Measurements from ENCODE around the gene ZEB1.
"Not testable (repeated sequence)": the region's sequence is repeated elsewhere in the genome, so short reads cannot be mapped to it uniquely, and the experiment has no call there.

The ZEB1 gene

DNA sequence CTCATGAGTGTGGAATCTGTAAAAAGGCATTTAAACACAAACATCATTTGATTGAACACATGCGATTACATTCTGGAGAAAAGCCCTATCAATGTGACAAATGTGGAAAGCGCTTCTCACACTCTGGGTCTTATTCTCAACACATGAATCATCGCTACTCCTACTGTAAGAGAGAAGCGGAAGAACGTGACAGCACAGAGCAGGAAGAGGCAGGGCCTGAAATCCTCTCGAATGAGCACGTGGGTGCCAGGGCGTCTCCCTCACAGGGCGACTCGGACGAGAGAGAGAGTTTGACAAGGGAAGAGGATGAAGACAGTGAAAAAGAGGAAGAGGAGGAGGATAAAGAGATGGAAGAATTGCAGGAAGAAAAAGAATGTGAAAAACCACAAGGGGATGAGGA lies 207.7 kb downstream of the ZEB1 start:
- TF ChIP-seq, protein P1, sequence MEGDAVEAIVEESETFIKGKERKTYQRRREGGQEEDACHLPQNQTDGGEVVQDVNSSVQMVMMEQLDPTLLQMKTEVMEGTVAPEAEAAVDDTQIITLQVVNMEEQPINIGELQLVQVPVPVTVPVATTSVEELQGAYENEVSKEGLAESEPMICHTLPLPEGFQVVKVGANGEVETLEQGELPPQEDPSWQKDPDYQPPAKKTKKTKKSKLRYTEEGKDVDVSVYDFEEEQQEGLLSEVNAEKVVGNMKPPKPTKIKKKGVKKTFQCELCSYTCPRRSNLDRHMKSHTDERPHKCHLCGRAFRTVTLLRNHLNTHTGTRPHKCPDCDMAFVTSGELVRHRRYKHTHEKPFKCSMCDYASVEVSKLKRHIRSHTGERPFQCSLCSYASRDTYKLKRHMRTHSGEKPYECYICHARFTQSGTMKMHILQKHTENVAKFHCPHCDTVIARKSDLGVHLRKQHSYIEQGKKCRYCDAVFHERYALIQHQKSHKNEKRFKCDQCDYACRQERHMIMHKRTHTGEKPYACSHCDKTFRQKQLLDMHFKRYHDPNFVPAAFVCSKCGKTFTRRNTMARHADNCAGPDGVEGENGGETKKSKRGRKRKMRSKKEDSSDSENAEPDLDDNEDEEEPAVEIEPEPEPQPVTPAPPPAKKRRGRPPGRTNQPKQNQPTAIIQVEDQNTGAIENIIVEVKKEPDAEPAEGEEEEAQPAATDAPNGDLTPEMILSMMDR (IDR thresholded peaks at IDR 0.05; ENCODE audit: low read depth, low read length), result no peak
- Histone ChIP-seq H3K9me3 (ENCODE audit: severe bottlenecking) (no peaks in the 10 kb centered on the region), H3K36me3 (peaks cover 6% of the 10 kb centered on the region; the same call in 1 of the 2 replicates), H3K27ac (no peak overlapping the region), H3K27me3 (ENCODE audit: insufficient read depth, low read depth, severe bottlenecking) (no peaks in the 10 kb centered on the region), H3K4me3 (ENCODE audit: low read depth, low read length) (no peak overlapping the region)
- DNase-seq, result no peak

DNA sequence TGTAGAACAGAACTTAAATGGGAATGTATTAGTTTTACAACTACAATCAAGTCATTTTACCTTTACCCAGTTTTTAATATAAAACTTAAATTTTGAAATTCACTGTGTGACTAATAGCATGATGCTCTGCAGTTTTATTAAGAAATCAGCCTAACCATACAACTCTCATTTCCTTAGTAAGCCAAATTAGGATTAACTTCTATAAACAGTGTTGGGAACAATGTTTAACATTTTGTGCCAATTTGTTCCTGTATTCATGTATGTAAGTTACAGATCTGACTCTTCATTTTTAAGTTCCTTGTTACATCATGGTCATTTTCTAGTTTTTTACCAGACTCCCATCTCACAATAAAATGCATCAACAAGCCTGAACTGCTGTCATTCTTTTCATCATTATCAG lies 209.8 kb downstream of the ZEB1 start:
- H3K4me3 ChIP-seq (ENCODE audit: low read depth, low read length), result no peak overlapping the region
- H3K27me3 ChIP-seq (ENCODE audit: insufficient read depth, low read depth, severe bottlenecking), result no peaks in the 10 kb centered on the region
- peaks cover 6% of the 10 kb centered on the region; the same call in 1 of the 2 replicates for H3K36me3 ChIP-seq
- TF ChIP-seq, protein P1 (IDR thresholded peaks at IDR 0.05; ENCODE audit: low read depth, low read length), result no peak
- no peaks in the 10 kb centered on the region for H3K9me3 ChIP-seq (ENCODE audit: severe bottlenecking)
- no peak for DNase-seq
- no peak overlapping the region for H3K27ac ChIP-seq

DNA sequence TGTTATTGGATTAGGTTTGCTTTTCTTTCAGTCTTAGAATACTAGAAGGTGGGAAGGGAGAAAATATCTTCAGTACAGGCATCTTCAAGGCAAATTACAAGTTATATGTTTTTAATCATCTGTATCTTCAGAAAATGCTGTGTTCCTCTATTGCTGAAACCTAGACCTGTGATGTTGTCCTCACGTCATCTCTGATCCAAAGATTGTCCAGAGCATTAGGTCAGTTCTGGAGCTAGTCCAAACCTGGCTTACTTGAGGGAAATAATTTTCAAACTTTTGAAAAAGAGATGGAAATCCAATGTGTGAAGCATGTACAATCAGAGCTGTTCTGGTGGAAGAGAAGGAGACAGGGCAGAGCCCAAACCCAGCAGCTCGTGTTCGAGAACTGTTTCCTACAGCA lies 217.3 kb downstream of the ZEB1 start:
- Histone ChIP-seq H3K27ac (no peak overlapping the region), H3K9me3 (ENCODE audit: severe bottlenecking) (no peaks in the 10 kb centered on the region), H3K4me3 (ENCODE audit: low read depth, low read length) (no peak overlapping the region), H3K36me3 (no peaks in the 10 kb centered on the region), H3K27me3 (ENCODE audit: insufficient read depth, low read depth, severe bottlenecking) (no peaks in the 10 kb centered on the region)
- TF ChIP-seq, protein P1 (IDR thresholded peaks at IDR 0.05; ENCODE audit: low read depth, low read length), result no peak
- DNase-seq, result no peak

DNA sequence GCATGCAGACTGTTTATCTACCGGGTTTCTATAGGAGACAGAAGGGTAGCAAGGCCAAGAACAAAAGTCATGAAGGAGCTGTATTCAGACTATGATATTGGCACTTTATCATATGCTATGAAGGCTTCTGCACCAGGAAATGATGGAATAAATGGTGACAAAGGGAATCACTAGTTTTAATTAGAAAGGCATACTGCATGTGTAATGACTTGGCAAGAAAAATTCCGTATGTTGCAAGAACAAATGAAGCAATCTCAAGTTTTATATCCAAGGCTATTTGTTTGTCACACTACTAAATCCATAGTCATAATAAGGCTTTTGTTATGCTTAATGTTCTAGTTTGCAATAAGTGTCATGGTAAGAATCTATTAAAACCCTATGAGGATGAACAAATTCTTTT lies 230.9 kb downstream of the ZEB1 start:
- DNase-seq, result no peak
- no peaks in the 10 kb centered on the region for H3K36me3 ChIP-seq
- no peak overlapping the region for H3K4me3 ChIP-seq (ENCODE audit: low read depth, low read length)
- TF ChIP-seq, protein P1 (IDR thresholded peaks at IDR 0.05; ENCODE audit: low read depth, low read length), result no peak
- no peak overlapping the region for H3K27ac ChIP-seq
- no peaks in the 10 kb centered on the region for H3K27me3 ChIP-seq (ENCODE audit: insufficient read depth, low read depth, severe bottlenecking)
- H3K9me3 ChIP-seq (ENCODE audit: severe bottlenecking), result no peaks in the 10 kb centered on the region

DNA sequence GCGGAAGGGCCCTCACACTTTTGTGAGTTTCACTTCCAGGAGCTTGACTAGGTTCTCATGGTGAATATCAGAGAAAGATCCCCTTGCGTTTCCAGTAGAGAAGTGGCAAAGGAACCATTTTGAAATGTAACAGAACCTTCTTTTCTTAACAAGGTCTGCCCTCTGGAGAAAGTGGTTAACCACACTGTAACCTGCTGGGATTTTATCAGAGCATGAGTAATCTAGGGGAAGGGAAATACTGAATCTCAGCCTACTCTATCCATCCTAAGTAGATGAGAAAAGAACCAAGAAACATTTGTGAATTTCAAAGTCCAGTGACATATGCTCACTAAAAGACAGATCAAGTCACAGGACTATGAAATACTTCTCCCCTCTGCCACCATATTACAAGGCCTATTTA lies 235.5 kb downstream of the ZEB1 start:
- H3K4me3 ChIP-seq (ENCODE audit: low read depth, low read length), result no peak overlapping the region
- H3K27me3 ChIP-seq (ENCODE audit: insufficient read depth, low read depth, severe bottlenecking), result no peaks in the 10 kb centered on the region
- H3K9me3 ChIP-seq (ENCODE audit: severe bottlenecking), result no peaks in the 10 kb centered on the region
- TF ChIP-seq, protein P1 (IDR thresholded peaks at IDR 0.05; ENCODE audit: low read depth, low read length), result no peak
- no peaks in the 10 kb centered on the region for H3K36me3 ChIP-seq
- H3K27ac ChIP-seq, result no peak overlapping the region
- no peak for DNase-seq

DNA sequence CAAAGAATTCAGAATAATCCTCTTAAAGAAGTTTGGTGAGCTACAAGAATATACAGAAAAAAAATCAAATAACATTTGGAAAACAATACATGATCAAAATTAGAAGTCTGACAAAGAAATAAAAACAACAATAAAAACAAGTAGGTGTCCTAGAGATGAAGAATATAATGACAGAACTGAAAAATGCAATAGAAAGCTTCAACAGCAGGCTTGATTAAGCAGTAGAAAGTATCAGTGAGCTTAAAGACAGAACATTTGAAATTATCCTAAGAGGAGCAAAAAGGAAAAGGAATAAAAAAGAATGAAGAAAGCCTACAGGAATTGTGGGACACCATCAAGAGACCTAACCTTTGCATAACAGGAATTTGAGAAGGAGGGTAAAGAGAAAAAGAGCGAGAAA lies 238.8 kb downstream of the ZEB1 start:
- H3K9me3 ChIP-seq (ENCODE audit: severe bottlenecking), result no peaks in the 10 kb centered on the region
- no peaks in the 10 kb centered on the region for H3K27me3 ChIP-seq (ENCODE audit: insufficient read depth, low read depth, severe bottlenecking)
- no peak for DNase-seq
- TF ChIP-seq, protein P1 (IDR thresholded peaks at IDR 0.05; ENCODE audit: low read depth, low read length), result no peak
- H3K4me3 ChIP-seq (ENCODE audit: low read depth, low read length), result no peak overlapping the region
- no peaks in the 10 kb centered on the region for H3K36me3 ChIP-seq
- no peak overlapping the region for H3K27ac ChIP-seq

DNA sequence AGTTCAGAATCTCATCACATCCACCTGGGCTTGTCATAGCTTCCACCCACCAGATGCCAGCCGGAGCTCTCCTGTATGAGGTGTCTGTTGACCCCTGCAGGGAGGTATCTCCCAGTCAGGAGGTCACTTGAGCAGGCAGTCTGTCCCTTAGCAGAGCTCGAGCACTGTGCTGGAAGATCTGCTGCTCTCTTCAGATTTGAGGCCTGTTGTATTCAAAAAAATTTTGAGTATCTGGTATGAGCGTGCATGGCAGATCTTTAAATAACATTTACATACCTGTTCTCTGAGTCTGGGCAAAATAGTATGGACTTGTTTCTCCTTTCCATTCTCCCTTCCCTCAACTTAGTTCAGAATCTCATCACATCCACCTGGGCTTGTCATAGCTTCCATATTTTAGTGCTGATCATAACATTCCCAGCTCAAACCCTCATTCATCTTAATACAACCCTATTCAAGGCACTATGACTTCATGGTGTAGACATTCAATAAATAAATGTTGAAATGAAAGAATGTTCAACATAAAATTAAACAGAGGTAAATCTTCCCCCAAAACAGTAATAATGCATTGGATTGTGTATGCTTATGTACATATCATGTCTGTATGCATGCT lies 249.3 kb downstream of the ZEB1 start:
- not testable (repeated sequence) for H3K36me3 ChIP-seq; H3K4me3 ChIP-seq (ENCODE audit: low read depth, low read length); H3K9me3 ChIP-seq (ENCODE audit: severe bottlenecking); H3K27ac ChIP-seq; H3K27me3 ChIP-seq (ENCODE audit: insufficient read depth, low read depth, severe bottlenecking); DNase-seq

Measured in WERI-Rb-1 (cell line).